Ectodermal cell (in vitro differentiated cells): ENCODE measurements around the gene IL1RAP. TPM values are rescaled to one million over a fixed set of nuclear protein-coding genes. Genes with fewer than 3 reads are reported as not detected.
"Not testable (repeated sequence)": the region's sequence is repeated elsewhere in the genome, so short reads cannot be mapped to it uniquely, and the experiment has no call there.

Experiments
- H3K27ac ChIP-seq: 2 replicates; pipeline ENCODE4 v1.7.0; 2013; ENCODE audit warnings: mild to moderate bottlenecking, low read depth, low read length; ENCODE audit not compliant: insufficient read depth, poor library complexity, severe bottlenecking
- H3K27me3 ChIP-seq: 2 replicates; pipeline ENCODE4 v1.7.0; 2013; ENCODE audit warnings: mild to moderate bottlenecking, low read length; ENCODE audit not compliant: insufficient read depth, control insufficient read depth, poor library complexity, severe bottlenecking
- H3K36me3 ChIP-seq: one replicate; pipeline ENCODE4 v1.7.0; 2013; ENCODE audit warnings: low read length; ENCODE audit not compliant: control insufficient read depth, insufficient read depth
- H3K4me1 ChIP-seq: one replicate; pipeline ENCODE4 v1.7.0; 2013; ENCODE audit warnings: low read length; ENCODE audit not compliant: control insufficient read depth, insufficient read depth
- H3K4me3 ChIP-seq: 2 replicates; pipeline ENCODE4 v1.7.0; 2013; ENCODE audit warnings: low read depth, low read length, control low read depth; ENCODE audit not compliant: insufficient read depth
- H3K9me3 ChIP-seq: 2 replicates; pipeline ENCODE4 v1.7.0; 2013; ENCODE audit warnings: mild to moderate bottlenecking, low read length, moderate library complexity; ENCODE audit not compliant: control insufficient read depth
- WGBS, 2 experiments: methylation state at CpG; one replicate each; pipeline ENCODE4 v1.1.7; 2013; ENCODE audit warnings: missing lambda C conversion rate in 2 of 2; 5-methylcytosine and 5-hydroxymethylcytosine counted together
- polyA plus RNA-seq, 4 experiments: library from polyadenylated mRNA; stranded (reverse); fragments of 50-300 nt; gene quantifications; one replicate each; pipeline ENCODE4 v1.2.3, GENCODE V29; 2013

The IL1RAP gene, protein sequence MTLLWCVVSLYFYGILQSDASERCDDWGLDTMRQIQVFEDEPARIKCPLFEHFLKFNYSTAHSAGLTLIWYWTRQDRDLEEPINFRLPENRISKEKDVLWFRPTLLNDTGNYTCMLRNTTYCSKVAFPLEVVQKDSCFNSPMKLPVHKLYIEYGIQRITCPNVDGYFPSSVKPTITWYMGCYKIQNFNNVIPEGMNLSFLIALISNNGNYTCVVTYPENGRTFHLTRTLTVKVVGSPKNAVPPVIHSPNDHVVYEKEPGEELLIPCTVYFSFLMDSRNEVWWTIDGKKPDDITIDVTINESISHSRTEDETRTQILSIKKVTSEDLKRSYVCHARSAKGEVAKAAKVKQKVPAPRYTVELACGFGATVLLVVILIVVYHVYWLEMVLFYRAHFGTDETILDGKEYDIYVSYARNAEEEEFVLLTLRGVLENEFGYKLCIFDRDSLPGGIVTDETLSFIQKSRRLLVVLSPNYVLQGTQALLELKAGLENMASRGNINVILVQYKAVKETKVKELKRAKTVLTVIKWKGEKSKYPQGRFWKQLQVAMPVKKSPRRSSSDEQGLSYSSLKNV
- polyA plus RNA-seq (2013, experiment 1 of 4) = 4.1 TPM
- polyA plus RNA-seq (2013, experiment 2 of 4) = 3.5 TPM
- polyA plus RNA-seq (2013, experiment 3 of 4) = 2.8 TPM
- 3.8 TPM for polyA plus RNA-seq (2013, experiment 4 of 4)

GRCh38 chr3:190513409-190514370, at the start of gene IL1RAP:
Gene IL1RAP, plus strand, starts transcription at chr3:190514085. Its CDS starts 50,205 bp downstream, at chr3:190564290.
- Histone ChIP-seq H3K36me3 (no peaks in the 10 kb centered on the region), H3K4me1 (no peaks in the 10 kb centered on the region), H3K4me3 (peak within 1 kb of the TSS; percentile 71), H3K27ac (no peak within 1 kb of the TSS), H3K27me3 (peaks cover 48% of the 10 kb centered on the region), H3K9me3 (no peaks in the 10 kb centered on the region)
- 1% methylated on average over 76 of the region's 76 CpGs for WGBS, 2 experiments

- Histone ChIP-seq H3K36me3 (no peaks in the 10 kb centered on the region), H3K27ac (no peak overlapping the region), H3K4me1 (no peaks in the 10 kb centered on the region), H3K27me3 (no peaks in the 10 kb centered on the region), H3K4me3 (no peak overlapping the region), H3K9me3 (no peaks in the 10 kb centered on the region)
These were observed 46.0 kb upstream of the IL1RAP start for GRCh38 chr3:190467922-190468321.

DNA sequence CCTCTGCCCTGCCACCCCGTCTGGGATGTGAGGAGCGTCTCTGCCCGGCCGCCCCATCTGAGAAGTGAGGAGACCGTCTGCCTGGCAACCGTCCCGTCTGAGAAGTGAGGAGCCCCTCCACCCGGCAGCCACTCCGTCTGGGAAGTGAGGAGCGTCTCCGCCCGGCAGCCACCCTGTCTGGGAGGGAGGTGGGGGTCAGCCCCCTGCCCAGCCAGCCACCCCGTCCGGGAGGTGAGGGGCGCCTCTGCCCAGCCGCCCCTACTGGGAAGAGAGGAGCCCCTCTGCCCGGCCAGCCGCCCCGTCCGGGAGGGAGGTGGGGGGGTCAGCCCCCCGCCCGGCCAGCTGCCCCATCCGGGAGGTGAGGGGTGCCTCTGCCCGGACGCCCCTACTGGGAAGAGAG, 40.6 kb upstream of the IL1RAP start:
- H3K27ac ChIP-seq, H3K9me3 ChIP-seq, H3K4me1 ChIP-seq, H3K36me3 ChIP-seq, H3K4me3 ChIP-seq, H3K27me3 ChIP-seq: not testable (repeated sequence)
- WGBS, 2 experiments = 95 to 97% methylated on average over 25 of the region's 25 CpGs

DNA sequence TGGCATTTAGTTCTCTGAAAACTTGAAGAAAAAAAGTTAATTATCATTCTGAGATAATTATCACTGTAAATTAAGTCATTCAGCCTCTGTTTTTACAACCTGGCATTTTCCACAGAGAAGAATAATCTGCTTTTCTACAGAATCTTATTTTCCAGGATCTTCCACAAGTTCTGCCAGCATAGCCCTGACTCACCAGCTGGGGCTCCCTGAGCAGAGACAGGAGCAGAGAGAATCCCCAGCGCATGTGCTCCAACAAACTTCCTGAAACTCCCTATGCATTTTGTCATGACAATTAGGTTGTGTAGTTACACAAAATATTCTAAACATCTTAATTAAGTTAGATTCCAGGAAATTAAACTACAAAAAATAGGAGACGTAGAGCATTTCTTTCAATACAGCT, 32.1 kb upstream of the IL1RAP start:
- Histone ChIP-seq H3K27me3 (no peaks in the 10 kb centered on the region), H3K4me1 (no peaks in the 10 kb centered on the region), H3K4me3 (no peak overlapping the region), H3K27ac (no peak overlapping the region), H3K9me3 (no peaks in the 10 kb centered on the region), H3K36me3 (no peaks in the 10 kb centered on the region)
- WGBS, 2 experiments = 92 to 100% methylated on average over 1 to 2 of the region's 2 CpGs

DNA sequence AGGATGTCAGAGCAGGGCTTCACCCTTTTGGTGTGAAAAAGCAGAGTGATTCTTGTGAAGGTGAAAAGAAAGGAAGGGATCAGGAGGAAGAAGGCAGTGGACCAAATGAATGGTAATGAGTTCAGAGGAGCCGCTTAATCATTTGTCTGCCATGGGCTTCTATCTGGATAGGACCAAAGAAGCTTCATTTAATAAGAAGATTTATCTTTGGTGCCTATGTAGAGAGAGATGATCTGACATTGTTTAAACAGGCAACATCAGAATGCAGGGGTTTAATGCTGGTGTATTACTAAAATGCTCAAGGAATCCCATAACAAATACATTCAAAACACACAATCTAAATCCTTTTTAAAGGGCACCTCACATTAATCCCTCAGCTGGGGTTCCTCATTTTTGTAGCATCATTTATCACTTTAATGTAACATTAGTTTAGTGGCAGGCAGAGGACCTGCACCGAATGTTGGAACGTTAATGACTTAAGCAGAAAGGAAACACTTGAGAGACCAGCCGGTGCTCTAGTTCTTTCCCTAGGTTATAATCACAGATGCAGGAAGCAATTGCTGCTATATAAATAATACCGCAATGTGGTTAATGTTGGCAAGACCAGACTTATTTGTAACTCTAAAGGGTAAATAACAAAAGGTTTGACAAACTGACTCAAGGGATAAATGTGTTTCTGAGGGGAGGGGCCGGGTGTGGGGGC, 27.9 kb upstream of the IL1RAP start:
- H3K4me3 ChIP-seq = no peak overlapping the region
- H3K27ac ChIP-seq = no peak overlapping the region
- H3K36me3 ChIP-seq = no peaks in the 10 kb centered on the region
- H3K27me3 ChIP-seq = no peaks in the 10 kb centered on the region
- 87 to 91% methylated on average over 5 to 6 of the region's 6 CpGs for WGBS, 2 experiments
- H3K9me3 ChIP-seq = no peaks in the 10 kb centered on the region
- H3K4me1 ChIP-seq = no peaks in the 10 kb centered on the region

DNA sequence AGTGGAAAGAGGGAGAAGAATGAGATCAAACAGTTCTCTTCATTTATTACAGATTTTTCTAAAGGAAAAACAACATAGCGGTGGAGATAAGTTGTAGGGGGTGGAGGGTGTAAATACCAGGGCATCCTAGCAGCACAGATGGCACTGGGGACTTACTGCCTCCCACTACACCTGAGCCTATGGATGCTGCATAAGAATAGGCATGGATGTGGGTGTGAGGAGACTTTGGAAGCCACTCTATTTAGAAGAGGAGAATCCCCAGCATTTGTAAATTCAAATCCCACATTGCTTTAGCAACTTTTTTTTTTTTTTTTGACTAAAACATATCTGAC, 27.4 kb upstream of the IL1RAP start:
- Histone ChIP-seq H3K9me3 (no peaks in the 10 kb centered on the region), H3K4me3 (no peak overlapping the region), H3K4me1 (no peaks in the 10 kb centered on the region), H3K36me3 (no peaks in the 10 kb centered on the region), H3K27ac (no peak overlapping the region), H3K27me3 (no peaks in the 10 kb centered on the region)
- WGBS, 2 experiments = 75 to 100% methylated on average over 1 of the region's 1 CpG

DNA sequence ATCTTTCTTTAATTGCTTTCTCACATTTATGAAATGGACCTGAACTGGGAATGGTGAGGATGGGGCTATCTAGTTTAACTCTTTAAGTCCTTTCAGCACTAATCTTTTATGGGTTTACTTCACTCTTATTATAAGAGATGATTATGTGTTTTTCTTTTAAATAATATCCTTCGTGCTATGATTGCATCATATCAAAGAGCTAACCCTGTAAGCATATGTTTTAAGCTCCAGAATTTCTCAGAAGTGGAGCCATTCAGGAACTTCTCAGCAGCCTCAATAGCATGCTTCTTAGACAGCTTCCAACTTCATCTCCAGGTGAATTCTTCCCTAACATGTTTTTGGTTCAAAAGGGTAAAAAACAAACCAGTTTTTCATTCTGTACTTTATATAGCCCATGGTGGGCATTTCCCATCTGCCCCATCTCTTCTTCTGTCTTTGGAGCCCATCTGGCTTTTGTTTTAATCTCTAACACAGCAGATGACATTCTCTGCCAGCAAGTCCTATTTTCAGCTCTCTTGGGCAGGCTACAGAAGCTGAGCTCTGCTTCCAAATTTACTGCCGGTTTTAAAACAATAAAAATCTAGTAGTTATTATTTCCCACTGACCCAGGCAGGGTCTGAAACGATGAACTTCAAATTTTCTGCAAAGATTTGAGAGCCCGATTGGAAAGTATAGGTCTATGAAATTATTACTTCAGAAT, 26.8 kb upstream of the IL1RAP start:
- Histone ChIP-seq H3K4me3 (no peak overlapping the region), H3K9me3 (no peaks in the 10 kb centered on the region), H3K4me1 (no peaks in the 10 kb centered on the region), H3K27ac (no peak overlapping the region), H3K36me3 (no peaks in the 10 kb centered on the region), H3K27me3 (no peaks in the 10 kb centered on the region)
- WGBS, 2 experiments = 94 to 100% methylated on average over 3 to 4 of the region's 4 CpGs

DNA sequence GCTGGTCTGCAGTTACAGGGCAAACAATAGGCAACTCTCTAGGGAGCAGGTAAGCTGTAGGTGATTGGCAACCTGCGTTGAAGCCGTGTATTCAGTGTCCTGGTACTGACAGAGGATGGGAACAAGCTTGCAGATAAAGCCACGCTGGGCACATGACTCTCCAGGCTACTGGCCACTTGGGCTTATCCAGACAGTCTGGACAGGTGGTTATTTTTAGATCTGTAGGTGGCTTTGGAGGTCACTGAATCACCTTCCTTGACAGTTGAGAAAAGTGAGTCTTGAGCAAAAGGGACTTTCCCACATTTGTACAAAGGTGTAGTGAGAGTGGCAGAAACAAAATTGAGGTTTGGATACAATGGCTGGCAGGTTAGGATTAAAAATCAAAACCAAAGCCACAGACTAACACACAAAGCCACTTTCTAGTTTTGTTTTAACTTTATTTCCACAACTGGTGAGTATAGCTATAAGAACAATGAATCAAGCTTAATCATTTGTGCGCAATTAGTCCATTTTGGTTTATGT, 22.3 kb upstream of the IL1RAP start:
- no peaks in the 10 kb centered on the region for H3K36me3 ChIP-seq
- no peak overlapping the region for H3K27ac ChIP-seq
- H3K4me3 ChIP-seq = no peak overlapping the region
- no peaks in the 10 kb centered on the region for H3K27me3 ChIP-seq
- WGBS, 2 experiments = 83 to 87% methylated on average over 4 of the region's 4 CpGs
- no peaks in the 10 kb centered on the region for H3K4me1 ChIP-seq
- H3K9me3 ChIP-seq = no peaks in the 10 kb centered on the region

GRCh38 chr3:190492129-190492528, 21.8 kb upstream of the IL1RAP start:
- H3K36me3 ChIP-seq = no peaks in the 10 kb centered on the region
- no peaks in the 10 kb centered on the region for H3K27me3 ChIP-seq
- no peaks in the 10 kb centered on the region for H3K9me3 ChIP-seq
- H3K27ac ChIP-seq = no peak overlapping the region
- H3K4me3 ChIP-seq = no peak overlapping the region
- no peaks in the 10 kb centered on the region for H3K4me1 ChIP-seq
